Cardiac septum (tissue), 1 donor: ENCODE data around the gene DGKQ. TPM values are rescaled to one million over a fixed set of nuclear protein-coding genes. Genes with fewer than 3 reads are reported as not detected.

Source experiments
- DNase-seq: peaks from one replicate; pipeline ENCODE4 v3.0.0-alpha.2; 2020; ENCODE audit warnings: low spot score
- intact Hi-C: fragments of 100-400 bp; cut with DNase I; formaldehyde crosslinking; loops from one replicate; pipeline ENCODE4 v1.14.0; 2022
- total RNA-seq: library from RNA; stranded (reverse); fragmentation: NEBNext Ultra II Directional; extraction: Animal tissue kit (Norgen Biotek cat#: 25700); gene quantifications from one replicate; pipeline ENCODE4 v1.2.1, GENCODE V29; 2021
- donor health status: DM: no; HTN: no; CAD: no.

The DGKQ gene
- total RNA-seq, 1 donor from 2014 or later = 5.2 TPM

- intact Hi-C loops = no loop called here
- no peak for DNase-seq
Observed at GRCh38 chr4:917992-918391, 55.4 kb downstream of the DGKQ start.

DNA sequence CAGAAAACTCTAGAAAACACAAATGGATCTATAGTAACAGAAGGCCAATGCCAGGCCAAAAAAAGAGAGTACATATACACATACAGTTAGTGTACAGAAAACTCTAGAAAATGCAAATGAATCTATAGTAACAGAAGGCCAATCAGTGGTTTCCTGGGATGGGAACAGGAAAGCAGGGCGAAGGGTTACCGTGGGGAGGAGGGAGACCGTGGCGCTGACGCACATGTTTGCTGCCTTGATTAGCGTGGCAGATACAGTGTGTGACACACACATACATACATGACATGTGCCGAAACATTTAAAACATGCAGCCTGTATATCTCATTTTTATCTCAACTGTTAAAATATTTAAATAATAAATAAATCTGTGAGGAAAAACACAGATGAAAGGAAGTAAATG lies 55.9 kb downstream of the DGKQ start:
- DNase-seq = peak; percentile 36
- intact Hi-C loops = no loop called here

GRCh38 chr4:915595-915994 lies 57.8 kb downstream of the DGKQ start:
- intact Hi-C loops = no loop called here
- DNase-seq = no peak

- peak; percentile 64 for DNase-seq
- intact Hi-C loops = no loop called here
Observed at GRCh38 chr4:915041-915474, 58.3 kb downstream of the DGKQ start.

- intact Hi-C loops = no loop called here
- peak; percentile 39 for DNase-seq
Observed at GRCh38 chr4:914531-914930, 58.8 kb downstream of the DGKQ start.

DNA sequence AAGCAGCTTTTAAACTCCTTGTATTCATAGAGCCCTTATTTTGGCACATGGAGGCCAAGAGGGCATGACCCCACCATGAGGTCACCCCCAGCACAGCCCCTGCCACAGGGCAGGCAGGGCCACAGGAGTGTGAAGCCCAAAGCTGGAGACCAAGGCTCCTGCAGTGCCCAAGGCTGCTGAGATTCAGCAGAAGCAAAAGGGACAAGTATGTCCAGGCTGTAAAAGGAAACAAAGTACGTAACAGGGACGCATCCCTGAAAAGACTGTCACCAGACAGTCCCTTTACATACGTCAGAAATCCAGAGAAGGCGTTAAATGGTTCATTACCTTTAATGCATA lies 60.1 kb downstream of the DGKQ start:
- peak; percentile 33 for DNase-seq

GRCh38 chr4:912548-913279 lies 60.7 kb downstream of the DGKQ start:
- intact Hi-C loops = no loop called here
- DNase-seq = peak; percentile 43

More for the DNA sequence above, 60.1 kb downstream of the DGKQ start:
- intact Hi-C loops = no loop called here

DNA sequence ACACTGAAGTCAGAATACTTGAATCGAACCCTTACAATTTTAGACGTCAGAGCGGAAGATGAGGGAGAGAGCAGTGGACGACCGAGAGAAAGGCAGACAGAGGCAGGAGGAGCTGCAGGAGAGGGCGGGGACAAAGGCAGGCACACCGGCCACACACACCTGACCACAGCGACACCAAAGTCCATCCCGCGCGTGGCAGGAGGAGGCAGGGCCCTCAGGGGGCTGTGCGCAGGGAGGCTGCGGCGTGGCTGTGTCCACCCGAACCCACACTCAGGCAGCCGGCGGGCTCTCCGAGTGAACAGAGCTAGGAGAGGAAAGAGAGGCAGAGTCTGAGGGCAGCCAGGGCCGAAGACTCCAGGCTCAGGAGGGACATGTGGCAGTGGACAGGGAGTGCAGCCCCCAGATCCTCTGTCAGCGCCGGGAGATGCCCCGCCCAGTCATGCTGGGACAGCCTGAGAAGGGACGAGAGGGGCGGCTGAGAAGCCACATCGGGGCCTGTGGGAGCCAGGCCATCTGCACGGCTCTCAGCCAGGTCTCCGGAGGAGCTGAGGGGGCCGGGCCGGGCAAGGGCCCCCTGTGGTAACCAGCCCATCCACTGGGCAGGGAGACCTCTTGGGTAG lies 61.4 kb downstream of the DGKQ start:
- intact Hi-C loops = no loop called here

DNA sequence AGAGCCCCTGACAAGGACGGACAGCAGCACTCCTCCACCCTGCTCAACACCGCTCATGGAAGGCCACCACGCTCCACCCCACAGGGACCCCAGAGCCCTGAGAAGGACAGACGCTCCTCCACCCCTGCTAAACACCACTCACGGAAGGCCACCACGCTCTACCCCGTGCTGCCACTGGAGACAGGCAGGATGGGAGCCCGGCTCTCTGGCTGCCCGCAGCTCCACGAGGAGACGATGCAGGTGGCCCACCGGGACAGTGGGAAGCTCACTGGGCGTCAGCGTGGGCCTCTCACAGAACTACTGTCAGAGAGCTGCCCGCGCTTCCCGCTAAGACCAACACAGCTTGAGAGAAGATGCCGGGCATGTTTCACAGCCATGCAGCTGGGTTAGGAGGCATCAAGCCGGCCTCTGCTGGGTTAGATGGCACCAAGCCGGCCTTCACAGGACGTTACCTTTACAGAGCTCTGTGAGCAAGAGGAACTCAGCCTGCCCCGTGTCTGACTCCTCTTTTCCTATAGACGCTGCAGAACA lies 62.1 kb downstream of the DGKQ start:
- peak; percentile 59 for DNase-seq
- intact Hi-C loops = no loop called here

More for the DNA sequence above, 61.4 kb downstream of the DGKQ start:
- DNase-seq = peak; percentile 65

DNA sequence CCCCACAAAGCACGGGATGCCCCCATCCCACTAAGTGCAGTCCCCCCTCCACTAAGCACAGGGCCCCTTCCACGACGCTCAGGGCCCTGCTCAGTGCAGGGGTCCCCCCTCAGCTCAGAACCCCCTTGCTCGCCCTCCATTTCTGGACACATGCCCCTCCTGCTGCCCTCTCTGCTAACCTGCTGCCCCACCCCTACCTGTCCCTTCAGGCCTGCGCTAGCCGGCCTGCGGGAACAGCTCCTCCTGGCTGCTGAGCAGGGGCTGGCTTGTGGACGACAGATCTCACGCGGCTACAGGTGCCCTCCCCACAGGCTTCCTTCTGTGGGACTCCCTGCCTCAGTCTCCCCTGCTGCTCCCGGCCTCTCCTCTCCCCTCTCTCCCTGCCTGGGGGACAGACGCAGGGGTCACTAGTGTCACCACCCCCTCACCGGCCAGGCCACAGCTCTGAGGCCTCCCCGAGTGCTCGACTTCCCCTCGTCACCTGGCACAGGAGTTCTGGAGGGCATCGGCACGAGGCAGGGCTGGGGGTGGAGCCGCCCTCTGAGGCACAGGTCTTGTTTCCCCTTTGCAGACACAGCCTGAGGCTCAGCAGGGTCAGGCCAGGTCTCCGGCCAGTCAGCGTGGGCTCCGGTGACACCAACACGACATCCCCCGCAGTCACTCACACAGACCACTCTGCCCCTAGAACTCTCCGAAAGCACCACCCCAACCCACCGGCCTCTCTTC lies 62.8 kb downstream of the DGKQ start:
- DNase-seq = peak; percentile 55
- intact Hi-C loops = no loop called here

DNA sequence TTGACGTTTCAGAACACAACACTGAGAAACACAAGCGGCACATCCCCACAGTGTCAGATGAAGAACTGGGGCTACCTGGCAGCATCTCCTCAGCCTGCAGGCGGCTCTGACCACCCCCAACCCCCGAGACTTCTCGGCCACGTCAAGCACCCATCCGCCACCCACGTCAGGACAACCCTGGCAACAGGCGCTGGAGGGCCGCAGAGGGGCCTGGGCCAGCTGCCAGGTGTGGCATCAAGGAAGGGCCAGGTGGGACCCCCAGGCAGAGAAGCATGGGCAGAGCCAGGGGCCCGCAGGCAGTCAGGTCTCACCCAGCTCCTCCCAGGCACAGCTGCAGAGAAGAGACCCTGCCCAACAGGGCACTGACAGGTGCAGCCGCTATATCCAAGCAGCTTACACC lies 63.5 kb downstream of the DGKQ start:
- intact Hi-C loops = no loop called here
- DNase-seq = no peak

- intact Hi-C loops = no loop called here
- DNase-seq = no peak
Observed at GRCh38 chr4:909131-909571, 64.2 kb downstream of the DGKQ start.

Other genes with a start within 250 kb of the DGKQ start
- gene CPLX1, start 147.4 kb downstream of the DGKQ start, total RNA-seq = 9.4 TPM
- gene GAK, start 41.3 kb downstream of the DGKQ start, total RNA-seq = 36.1 TPM
- gene TMEM175, start 41.1 kb downstream of the DGKQ start, total RNA-seq = 22.7 TPM
- gene IDUA, start 13.5 kb upstream of the DGKQ start, total RNA-seq = 12.9 TPM
- gene SLC26A1, start 19.8 kb upstream of the DGKQ start, total RNA-seq = 0.22 TPM
- gene FGFRL1, start 38.1 kb upstream of the DGKQ start, total RNA-seq = 28.1 TPM
- 1.4 TPM for gene RNF212, start 140.0 kb upstream of the DGKQ start, total RNA-seq
- gene SPON2, start 199.0 kb upstream of the DGKQ start, total RNA-seq = 19.8 TPM